Activated naive CD4-positive, alpha-beta T cell treated with anti-CD3 and anti-CD28 coated beads for 36 hours (primary cell): Measurements from ENCODE around the gene LAMA3. TPM values are rescaled to one million over a fixed set of nuclear protein-coding genes. Genes with fewer than 3 reads are reported as not detected.
"Not testable (repeated sequence)": the region's sequence is repeated elsewhere in the genome, so short reads cannot be mapped to it uniquely, and the experiment has no call there.

ENCODE experiments used
- CTCF ChIA-PET: fragments of 350-600 bp; sonication (Branson Sonifier 250); formaldehyde crosslinking; loops from one replicate; lab custom pipeline; 2021; ENCODE audit warnings: antibody characterized with exemption; lab: Charles Lee
- DNase-seq: peaks from one replicate; pipeline ENCODE4 v3.0.0-alpha.2; 2020
- H3K27ac Mint-ChIP-seq: one replicate; pipeline ENCODE4 v1.8.0; 2021; ENCODE audit warnings: mild to moderate bottlenecking, mixed read lengths
- H3K27me3 Mint-ChIP-seq: one replicate; pipeline ENCODE4 v1.8.0; 2021; ENCODE audit warnings: low read depth, mixed read lengths
- H3K36me3 Mint-ChIP-seq: one replicate; pipeline ENCODE4 v1.8.0; 2021; ENCODE audit warnings: low read depth, mixed read lengths
- H3K4me1 Mint-ChIP-seq: one replicate; pipeline ENCODE4 v1.8.0; 2021; ENCODE audit warnings: low read depth, mixed read lengths
- H3K4me3 Mint-ChIP-seq: one replicate; pipeline ENCODE4 v1.8.0; 2021; ENCODE audit warnings: mild to moderate bottlenecking, moderate library complexity, mixed read lengths
- H3K9me3 Mint-ChIP-seq: one replicate; pipeline ENCODE4 v1.8.0; 2021; ENCODE audit warnings: mixed read lengths
- intact Hi-C: fragments of 100-400 bp; cut with micrococcal nuclease; formaldehyde crosslinking; loops from one replicate; pipeline ENCODE4 v1.15.1; 2023
- total RNA-seq, 2 experiments: library from RNA; stranded (reverse); gene quantifications; one replicate each; pipeline ENCODE4 v1.2.3, GENCODE V29; 2021

LAMA3 gene
- total RNA-seq, 2 experiments from 2014 or later: 0.05 to 0.10 TPM

GRCh38 chr18:23725351-23725750 lies 36.1 kb downstream of the LAMA3 start:
- Mint-ChIP-seq H3K27ac (no peak overlapping the region), H3K4me1 (no peaks in the 10 kb centered on the region), H3K36me3 (no peaks in the 10 kb centered on the region), H3K27me3 (peaks cover 2% of the 10 kb centered on the region), H3K9me3 (no peaks in the 10 kb centered on the region), H3K4me3 (no peak overlapping the region)
- intact Hi-C loops: no loop called here
- CTCF ChIA-PET: no interaction called here
- DNase-seq: no peak

DNA sequence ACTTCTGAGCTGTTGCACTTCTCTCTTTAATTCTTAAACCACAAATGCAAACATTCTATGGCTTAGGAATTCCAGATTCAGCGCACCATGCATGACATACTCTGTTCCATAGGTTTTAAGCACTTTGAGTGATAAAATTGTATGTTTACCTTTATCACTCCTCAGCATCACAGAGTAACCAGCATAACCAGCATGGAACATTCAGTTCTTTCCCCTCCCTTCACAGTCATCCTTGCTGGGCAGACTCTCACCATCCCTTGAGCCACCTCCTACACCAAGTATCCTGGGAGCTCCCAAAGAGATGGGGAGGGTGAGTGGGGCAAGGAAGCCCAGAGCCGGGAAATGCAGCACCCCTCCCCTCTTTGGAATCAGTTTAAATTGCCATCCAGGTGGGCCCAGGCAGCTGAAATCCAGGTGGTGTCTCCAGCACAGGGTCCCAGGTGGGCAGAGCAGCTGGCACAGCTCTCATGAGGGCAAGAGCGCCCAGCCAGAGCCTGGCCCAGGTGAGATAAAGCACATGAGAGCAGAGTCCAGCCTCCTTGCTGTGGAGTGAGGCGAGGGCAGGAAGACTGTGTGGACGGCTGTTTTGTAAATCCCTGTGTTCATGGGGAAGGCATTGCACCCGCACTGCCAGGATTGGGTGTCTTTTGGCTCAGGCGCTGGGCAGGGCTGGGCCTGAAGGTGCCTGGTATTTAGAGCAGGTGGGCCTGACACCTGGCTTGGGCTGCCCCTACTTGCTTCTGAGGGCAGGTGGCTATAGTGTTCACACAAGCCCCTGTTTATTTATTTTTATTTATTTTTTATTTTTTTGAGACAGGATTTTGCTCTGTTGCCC lies 36.8 kb downstream of the LAMA3 start:
- CTCF ChIA-PET: no interaction called here
- intact Hi-C loops: no loop called here
- no peaks in the 10 kb centered on the region for H3K36me3 Mint-ChIP-seq
- DNase-seq: no peak
- no peak overlapping the region for H3K4me3 Mint-ChIP-seq
- H3K9me3 Mint-ChIP-seq: no peaks in the 10 kb centered on the region
- peaks cover 2% of the 10 kb centered on the region for H3K27me3 Mint-ChIP-seq
- H3K4me1 Mint-ChIP-seq: no peaks in the 10 kb centered on the region
- no peak overlapping the region for H3K27ac Mint-ChIP-seq

DNA sequence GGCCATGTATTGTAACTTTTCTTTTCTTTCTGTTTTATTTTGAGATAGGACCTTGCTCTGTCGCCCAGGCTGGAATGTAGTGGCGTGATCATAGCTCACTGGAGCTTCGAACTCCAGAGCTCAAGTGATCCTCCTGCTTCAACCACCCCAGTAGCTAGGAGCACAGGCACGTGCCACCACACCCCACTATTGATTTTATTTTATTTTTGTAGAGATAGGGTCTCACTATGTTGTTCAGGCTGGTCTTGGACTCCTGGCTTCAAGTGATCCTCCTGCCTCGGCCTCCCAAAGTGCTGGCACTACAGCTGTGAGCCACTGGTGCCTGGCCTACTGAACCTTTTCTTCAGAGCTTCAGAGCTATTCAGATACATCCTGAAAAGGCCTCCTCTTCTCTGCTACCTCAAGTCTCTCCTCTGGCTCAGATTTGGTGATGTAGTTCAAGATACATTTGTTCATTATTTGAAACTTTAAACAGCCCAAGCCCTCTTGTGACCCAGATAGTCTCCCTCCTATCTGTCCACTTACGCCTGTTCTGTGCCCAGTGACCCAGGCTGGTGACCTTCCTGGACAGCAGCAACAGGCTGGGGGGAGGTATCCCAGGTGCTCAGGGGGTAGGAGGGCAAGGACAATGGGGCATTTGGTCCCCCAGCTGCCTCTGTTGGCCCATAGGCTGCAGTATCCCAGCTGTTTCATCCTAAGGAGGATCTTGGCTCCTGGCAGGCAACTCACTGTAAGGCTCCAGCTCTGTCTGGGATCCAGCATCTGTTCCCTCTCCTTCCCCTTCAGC lies 38.6 kb downstream of the LAMA3 start:
- Mint-ChIP-seq H3K9me3 (no peaks in the 10 kb centered on the region), H3K4me3 (no peak overlapping the region), H3K27ac (no peak overlapping the region), H3K4me1 (no peaks in the 10 kb centered on the region), H3K36me3 (no peaks in the 10 kb centered on the region), H3K27me3 (no peaks in the 10 kb centered on the region)
- CTCF ChIA-PET: interaction anchor here (0.6 to 0.7 kb wide), 2 partner anchors 12 to 1818 kb away, joined by 4 to 5 read pairs; no protein-coding TSS in a partner anchor
- intact Hi-C loops: no loop called here
- no peak for DNase-seq

GRCh38 chr18:23730857-23731256 lies 41.6 kb downstream of the LAMA3 start:
- no peak for DNase-seq
- Mint-ChIP-seq H3K4me3 (no peak overlapping the region), H3K27me3 (no peaks in the 10 kb centered on the region), H3K4me1 (peaks cover 7% of the 10 kb centered on the region), H3K27ac (no peak overlapping the region), H3K36me3 (no peaks in the 10 kb centered on the region), H3K9me3 (no peaks in the 10 kb centered on the region)
- CTCF ChIA-PET: no interaction called here
- intact Hi-C loops: no loop called here

DNA sequence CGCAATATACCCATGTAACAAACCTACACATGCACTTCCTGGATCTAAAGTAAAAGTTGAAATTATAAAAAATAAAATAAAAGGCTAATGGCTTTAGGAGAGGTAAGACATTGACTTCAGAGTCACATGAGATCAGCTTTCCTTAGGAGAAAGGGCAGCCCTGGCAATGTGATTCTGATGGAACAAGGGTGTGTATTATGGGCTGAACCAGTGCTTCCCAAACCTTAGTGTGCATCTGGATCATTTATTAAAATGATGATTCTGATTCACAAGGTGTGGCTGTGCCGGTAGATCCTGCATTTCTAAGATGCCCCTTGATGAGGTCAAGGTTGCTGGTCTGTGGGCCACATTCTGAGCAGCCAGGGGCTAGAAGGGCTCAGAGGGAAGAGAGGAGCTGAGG lies 42.6 kb downstream of the LAMA3 start:
- Mint-ChIP-seq H3K27ac (no peak overlapping the region), H3K4me3 (no peak overlapping the region), H3K36me3 (no peaks in the 10 kb centered on the region), H3K4me1 (peaks cover 7% of the 10 kb centered on the region), H3K27me3 (no peaks in the 10 kb centered on the region), H3K9me3 (no peaks in the 10 kb centered on the region)
- CTCF ChIA-PET: no interaction called here
- no peak for DNase-seq
- intact Hi-C loops: no loop called here

GRCh38 chr18:23732439-23732838 lies 43.2 kb downstream of the LAMA3 start:
- Mint-ChIP-seq H3K27me3 (no peaks in the 10 kb centered on the region), H3K36me3 (no peaks in the 10 kb centered on the region), H3K4me1 (peaks cover 9% of the 10 kb centered on the region), H3K27ac (no peak overlapping the region), H3K4me3 (no peak overlapping the region), H3K9me3 (no peaks in the 10 kb centered on the region)
- no peak for DNase-seq
- CTCF ChIA-PET: no interaction called here
- intact Hi-C loops: no loop called here

DNA sequence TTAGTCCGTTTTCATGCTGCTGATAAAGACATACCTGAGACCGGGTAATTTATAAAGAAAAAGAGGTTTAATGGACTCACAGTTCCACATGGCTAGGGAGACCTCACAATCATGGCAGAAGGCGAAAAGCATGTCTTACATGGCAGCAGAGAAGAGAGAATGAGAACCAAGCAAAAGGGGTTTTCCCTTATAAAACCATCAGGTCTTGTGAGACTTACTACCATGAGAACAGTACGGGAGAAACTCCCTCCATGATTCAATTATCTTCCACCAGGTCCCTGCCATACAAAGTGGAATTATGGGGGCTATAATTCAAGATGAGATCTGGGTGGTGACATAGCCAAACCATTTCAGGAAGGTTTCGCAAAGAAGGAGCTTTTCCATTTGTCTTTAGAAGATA lies 44.0 kb downstream of the LAMA3 start:
- intact Hi-C loops, H3K27ac Mint-ChIP-seq, H3K4me3 Mint-ChIP-seq, H3K36me3 Mint-ChIP-seq, H3K27me3 Mint-ChIP-seq, DNase-seq, CTCF ChIA-PET, H3K9me3 Mint-ChIP-seq: not testable (repeated sequence)
- H3K4me1 Mint-ChIP-seq: peaks cover 17% of the 10 kb centered on the region

GRCh38 chr18:23733895-23734294 lies 44.6 kb downstream of the LAMA3 start:
- no peaks in the 10 kb centered on the region for H3K36me3 Mint-ChIP-seq
- peaks cover 23% of the 10 kb centered on the region for H3K4me1 Mint-ChIP-seq
- H3K27me3 Mint-ChIP-seq: no peaks in the 10 kb centered on the region
- H3K4me3 Mint-ChIP-seq: no peak overlapping the region
- intact Hi-C loops: no loop called here
- no peak overlapping the region for H3K27ac Mint-ChIP-seq
- no peaks in the 10 kb centered on the region for H3K9me3 Mint-ChIP-seq
- CTCF ChIA-PET: no interaction called here
- no peak for DNase-seq

GRCh38 chr18:23735021-23735464 lies 45.8 kb downstream of the LAMA3 start:
- H3K36me3 Mint-ChIP-seq: no peaks in the 10 kb centered on the region
- H3K27ac Mint-ChIP-seq: no peak overlapping the region
- CTCF ChIA-PET: interaction anchor here (0.6 kb wide), 1 partner anchor 94 kb away, joined by 3 read pairs; no protein-coding TSS in a partner anchor
- H3K4me3 Mint-ChIP-seq: no peak overlapping the region
- DNase-seq: no peak
- H3K4me1 Mint-ChIP-seq: peaks cover 32% of the 10 kb centered on the region
- no peaks in the 10 kb centered on the region for H3K27me3 Mint-ChIP-seq
- no peaks in the 10 kb centered on the region for H3K9me3 Mint-ChIP-seq
- intact Hi-C loops: no loop called here

GRCh38 chr18:23737578-23737977 lies 48.3 kb downstream of the LAMA3 start:
- H3K4me1 Mint-ChIP-seq: peaks cover 36% of the 10 kb centered on the region
- no peaks in the 10 kb centered on the region for H3K36me3 Mint-ChIP-seq
- DNase-seq: no peak
- H3K4me3 Mint-ChIP-seq: no peak overlapping the region
- no peak overlapping the region for H3K27ac Mint-ChIP-seq
- CTCF ChIA-PET: interaction anchor here (1.3 kb wide), 1 partner anchor 73 kb away, joined by 3 read pairs; no protein-coding TSS in a partner anchor
- H3K27me3 Mint-ChIP-seq: no peaks in the 10 kb centered on the region
- no peaks in the 10 kb centered on the region for H3K9me3 Mint-ChIP-seq
- intact Hi-C loops: no loop called here

DNA sequence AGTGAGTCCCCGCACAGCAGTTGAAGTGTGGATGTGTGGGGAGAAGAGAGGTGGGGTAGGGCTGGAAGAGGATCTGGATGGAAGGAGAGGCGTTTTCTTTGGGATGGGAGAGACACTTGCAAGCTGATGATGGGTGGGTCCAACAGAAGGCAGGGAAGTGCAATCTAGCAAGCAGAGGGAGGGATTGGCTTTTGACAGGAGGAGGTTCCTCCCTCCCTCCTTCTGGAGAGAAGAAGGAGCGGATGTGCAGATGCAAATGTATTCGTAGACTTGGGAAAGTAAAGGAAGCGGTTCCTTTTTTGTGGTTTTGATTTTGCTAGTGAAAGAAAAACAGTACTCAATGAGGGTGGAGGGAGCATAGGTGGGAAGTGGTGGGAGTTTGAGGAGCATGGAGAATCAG lies 48.9 kb downstream of the LAMA3 start:
- no peak overlapping the region for H3K27ac Mint-ChIP-seq
- no peak for DNase-seq
- intact Hi-C loops: no loop called here
- CTCF ChIA-PET: interaction anchor here (0.6 to 1.3 kb wide), 2 partner anchors 72 to 276 kb away, joined by 3 to 4 read pairs; no protein-coding TSS in a partner anchor
- H3K4me3 Mint-ChIP-seq: no peak overlapping the region
- peaks cover 36% of the 10 kb centered on the region for H3K4me1 Mint-ChIP-seq
- no peaks in the 10 kb centered on the region for H3K27me3 Mint-ChIP-seq
- H3K9me3 Mint-ChIP-seq: no peaks in the 10 kb centered on the region
- H3K36me3 Mint-ChIP-seq: no peaks in the 10 kb centered on the region

- H3K4me3 Mint-ChIP-seq: no peak overlapping the region
- H3K36me3 Mint-ChIP-seq: no peaks in the 10 kb centered on the region
- H3K4me1 Mint-ChIP-seq: peaks cover 36% of the 10 kb centered on the region
- H3K27ac Mint-ChIP-seq: no peak overlapping the region
- no peaks in the 10 kb centered on the region for H3K27me3 Mint-ChIP-seq
- DNase-seq: no peak
- no peaks in the 10 kb centered on the region for H3K9me3 Mint-ChIP-seq
- intact Hi-C loops: no loop called here
- CTCF ChIA-PET: interaction anchor here (0.6 kb wide), 1 partner anchor 276 kb away, joined by 4 read pairs; no protein-coding TSS in a partner anchor
Observed at GRCh38 chr18:23738575-23738974, 49.3 kb downstream of the LAMA3 start.
